CD14-positive monocyte (primary cell): ENCODE data around the gene LDLRAP1. TPM values are rescaled to one million over a fixed set of nuclear protein-coding genes. Genes with fewer than 3 reads are reported as not detected.

Experiments used
- DNase-seq, 3 donors: peaks; one replicate each; pipeline ENCODE4 v3.0.0-alpha.2; 2011 to 2022
- H2AFZ ChIP-seq: 2 replicates; pipeline ENCODE4 v1.6.0; 2012; ENCODE audit warnings: mild to moderate bottlenecking, low read depth, low read length, inconsistent platforms; ENCODE audit not compliant: insufficient read depth, poor library complexity, severe bottlenecking
- H3K27ac ChIP-seq, 2 donors: 1 replicate in 1 of 2; 2 replicates in 1 of 2; pipeline ENCODE4 v1.5.1; 2012 to 2013; ENCODE audit warnings: low read length in 2 of 2, control low read depth in 1 of 2, inconsistent platforms in 1 of 2, low read depth in 1 of 2, mild to moderate bottlenecking in 1 of 2
- H3K27me3 ChIP-seq, 2 donors: one replicate each; pipeline versions ENCODE4 v1.6.0 to v1.6.1; 2011 to 2013; ENCODE audit warnings: low read length in 2 of 2; ENCODE audit not compliant: control insufficient read depth in 2 of 2, insufficient read depth in 2 of 2
- H3K36me3 ChIP-seq, 2 donors: replicated peaks in 1 of 2; 1 replicate in 1 of 2; 2 replicates in 1 of 2; pipeline versions ENCODE4 v1.5.1 to v1.6.1; 2012 to 2013; ENCODE audit warnings: low read length in 2 of 2, control low read depth in 1 of 2, inconsistent platforms in 1 of 2, mild to moderate bottlenecking in 1 of 2; ENCODE audit not compliant: insufficient read depth in 2 of 2, control insufficient read depth in 1 of 2
- H3K4me1 ChIP-seq, 2 donors: 1 replicate in 1 of 2; 2 replicates in 1 of 2; pipeline versions ENCODE4 v1.5.1 to v1.6.1; 2012 to 2013; ENCODE audit warnings: low read length in 2 of 2, control low read depth in 1 of 2, inconsistent platforms in 1 of 2, mild to moderate bottlenecking in 1 of 2, moderate library complexity in 1 of 2; ENCODE audit not compliant: insufficient read depth in 2 of 2, control insufficient read depth in 1 of 2
- H3K4me2 ChIP-seq: replicated peaks from 2 replicates; pipeline ENCODE3; 2012; ENCODE audit warnings: low read length, moderate library complexity, mild to moderate bottlenecking; ENCODE audit not compliant: poor library complexity, severe bottlenecking; ENCODE audit errors: extremely low read depth
- H3K4me3 ChIP-seq, 3 experiments: fragments of 200-600 bp in 1 of 3; sonication (generic) in 1 of 3; replicated peaks in 1 of 3; 1 replicate in 2 of 3; 2 replicates in 1 of 3; pipeline ENCODE4 v1.5.1; 2011 to 2013; ENCODE audit warnings: low read length in 3 of 3, mild to moderate bottlenecking in 3 of 3, control low read depth in 2 of 3, low read depth in 2 of 3, inconsistent platforms in 1 of 3, moderate library complexity in 1 of 3
- H3K79me2 ChIP-seq: 2 replicates; pipeline ENCODE4 v1.6.0; 2012; ENCODE audit warnings: mild to moderate bottlenecking, control low read depth, inconsistent platforms, low read length, moderate library complexity; ENCODE audit not compliant: insufficient read depth
- H3K9ac ChIP-seq: 2 replicates; pipeline ENCODE4 v1.6.0; 2017; ENCODE audit warnings: low read length, mild to moderate bottlenecking; ENCODE audit not compliant: insufficient read depth, poor library complexity, severe bottlenecking
- H3K9me3 ChIP-seq, 2 donors: replicated peaks in 1 of 2; 1 replicate in 1 of 2; 2 replicates in 1 of 2; pipeline versions ENCODE4 v1.5.1 to v1.6.1; 2012 to 2013; ENCODE audit warnings: low read length in 2 of 2, control low read depth in 1 of 2; ENCODE audit not compliant: control insufficient read depth in 1 of 2, insufficient read depth in 1 of 2
- H4K20me1 ChIP-seq: 2 replicates; pipeline ENCODE4 v1.6.0; 2012; ENCODE audit warnings: mild to moderate bottlenecking, low read length, control low read depth, moderate library complexity; ENCODE audit not compliant: insufficient read depth
- H3K27ac Mint-ChIP-seq, 7 donors: one replicate each; pipeline ENCODE4 v1.8.0; 2020; ENCODE audit warnings: mild to moderate bottlenecking in 7 of 7, mixed read lengths in 7 of 7, moderate library complexity in 6 of 7, inconsistent platforms in 2 of 7
- H3K27me3 Mint-ChIP-seq, 3 donors: one replicate each; pipeline ENCODE4 v1.8.0; 2021 to 2022; ENCODE audit warnings: low read depth in 3 of 3, mild to moderate bottlenecking in 3 of 3, mixed read lengths in 3 of 3, moderate library complexity in 3 of 3, inconsistent platforms in 1 of 3
- H3K36me3 Mint-ChIP-seq, 2 donors: one replicate each; pipeline ENCODE4 v1.8.0; 2020; ENCODE audit warnings: mixed read lengths in 2 of 2, inconsistent platforms in 1 of 2, mild to moderate bottlenecking in 1 of 2
- H3K4me1 Mint-ChIP-seq: one replicate; pipeline ENCODE4 v1.8.0; 2020; ENCODE audit warnings: mild to moderate bottlenecking, mixed read lengths
- H3K4me3 Mint-ChIP-seq, 2 donors: one replicate each; pipeline ENCODE4 v1.8.0; 2020; ENCODE audit warnings: mild to moderate bottlenecking in 2 of 2, mixed read lengths in 2 of 2, moderate library complexity in 1 of 2
- H3K9me3 Mint-ChIP-seq, 7 donors: one replicate each; pipeline ENCODE4 v1.8.0; 2020 to 2022; ENCODE audit warnings: mixed read lengths in 7 of 7, mild to moderate bottlenecking in 6 of 7, moderate library complexity in 6 of 7, inconsistent platforms in 2 of 7
- WGBS: methylation state at CpG from one replicate; pipeline ENCODE4 v1.1.5; 2013; ENCODE audit warnings: missing lambda C conversion rate; ENCODE audit not compliant: insufficient coverage; 5-methylcytosine and 5-hydroxymethylcytosine counted together
- intact Hi-C, 2 donors: fragments of 100-400 bp; cut with micrococcal nuclease; formaldehyde crosslinking; loops; one replicate each; pipeline versions ENCODE4 v1.15.0 to v1.15.1; 2023
- polyA plus RNA-seq, 3 donors: library from polyadenylated mRNA; depleted of rRNA in 1 of 3; unstranded in 2 of 3; stranded (reverse) in 1 of 3; fragments of 300-500 nt in 2 of 3; fragments of >200 nt in 1 of 3; fragmentation: Illumina TruSeq in 2 of 3; gene quantifications; 1 replicate in 2 of 3; 2 replicates in 1 of 3; pipeline ENCODE4 v1.2.3, GENCODE V29; 2012 to 2021
- TF ChIP-seq, protein P1 (sequence below): fragments of 200-600 bp; IDR thresholded peaks from one replicate; pipeline ENCODE4 v1.8.0; 2022; ENCODE audit warnings: antibody characterized with exemption, mild to moderate bottlenecking

LDLRAP1 gene
- polyA plus RNA-seq, 3 donors = 12.8 to 18.5 (median 14.6) TPM

DNA sequence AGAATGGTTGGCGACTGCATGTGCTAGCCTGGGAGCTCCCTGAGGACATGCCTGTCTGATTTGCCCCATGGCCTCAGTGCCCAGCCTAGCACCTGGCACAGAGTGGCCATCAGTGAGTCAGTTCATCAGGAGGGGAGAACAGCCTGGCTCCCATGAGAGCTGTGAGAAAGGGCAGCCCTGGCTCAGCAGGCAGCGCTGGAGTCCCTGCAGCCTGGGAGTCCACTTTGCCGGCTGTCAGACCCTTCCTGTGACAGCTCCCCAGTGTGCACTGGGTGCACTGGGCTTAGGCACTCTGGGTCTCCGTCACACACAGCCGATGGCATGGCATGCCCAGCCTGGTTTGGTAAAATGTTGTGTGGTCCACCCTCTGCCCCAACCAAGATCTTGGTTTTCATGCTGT is 28.7 kb downstream of the LDLRAP1 start:
- H3K36me3 ChIP-seq = peaks cover 3 to 9% of the 10 kb centered on the region in 2 donors
- no peak overlapping the region for H2AFZ ChIP-seq
- 96% methylated on average over 3 of the region's 5 CpGs for WGBS
- peaks cover 0 to 12% (median 8%) of the 10 kb centered on the region in 3 donors for H3K27me3 Mint-ChIP-seq
- peaks cover 9 to 19% of the 10 kb centered on the region in 2 donors for H3K36me3 Mint-ChIP-seq
- intact Hi-C loops = no loop called here
- no peaks in the 10 kb centered on the region for H3K9me3 Mint-ChIP-seq
- peaks cover 7% of the 10 kb centered on the region for H3K4me1 Mint-ChIP-seq
- H3K79me2 ChIP-seq = no peaks in the 10 kb centered on the region
- no peaks in the 10 kb centered on the region for H3K4me1 ChIP-seq
- H3K4me3 Mint-ChIP-seq = no peak overlapping the region
- no peak overlapping the region for H3K4me3 ChIP-seq
- H3K9me3 ChIP-seq = no peaks in the 10 kb centered on the region
- no peaks in the 10 kb centered on the region for H4K20me1 ChIP-seq
- no peak overlapping the region for H3K27ac ChIP-seq
- no peak overlapping the region for H3K9ac ChIP-seq
- no peak for DNase-seq
- no peak overlapping the region for H3K4me2 ChIP-seq
- no peak overlapping the region for H3K27ac Mint-ChIP-seq
- TF ChIP-seq, protein P1, sequence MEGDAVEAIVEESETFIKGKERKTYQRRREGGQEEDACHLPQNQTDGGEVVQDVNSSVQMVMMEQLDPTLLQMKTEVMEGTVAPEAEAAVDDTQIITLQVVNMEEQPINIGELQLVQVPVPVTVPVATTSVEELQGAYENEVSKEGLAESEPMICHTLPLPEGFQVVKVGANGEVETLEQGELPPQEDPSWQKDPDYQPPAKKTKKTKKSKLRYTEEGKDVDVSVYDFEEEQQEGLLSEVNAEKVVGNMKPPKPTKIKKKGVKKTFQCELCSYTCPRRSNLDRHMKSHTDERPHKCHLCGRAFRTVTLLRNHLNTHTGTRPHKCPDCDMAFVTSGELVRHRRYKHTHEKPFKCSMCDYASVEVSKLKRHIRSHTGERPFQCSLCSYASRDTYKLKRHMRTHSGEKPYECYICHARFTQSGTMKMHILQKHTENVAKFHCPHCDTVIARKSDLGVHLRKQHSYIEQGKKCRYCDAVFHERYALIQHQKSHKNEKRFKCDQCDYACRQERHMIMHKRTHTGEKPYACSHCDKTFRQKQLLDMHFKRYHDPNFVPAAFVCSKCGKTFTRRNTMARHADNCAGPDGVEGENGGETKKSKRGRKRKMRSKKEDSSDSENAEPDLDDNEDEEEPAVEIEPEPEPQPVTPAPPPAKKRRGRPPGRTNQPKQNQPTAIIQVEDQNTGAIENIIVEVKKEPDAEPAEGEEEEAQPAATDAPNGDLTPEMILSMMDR = no peak
- no peaks in the 10 kb centered on the region for H3K27me3 ChIP-seq

DNA sequence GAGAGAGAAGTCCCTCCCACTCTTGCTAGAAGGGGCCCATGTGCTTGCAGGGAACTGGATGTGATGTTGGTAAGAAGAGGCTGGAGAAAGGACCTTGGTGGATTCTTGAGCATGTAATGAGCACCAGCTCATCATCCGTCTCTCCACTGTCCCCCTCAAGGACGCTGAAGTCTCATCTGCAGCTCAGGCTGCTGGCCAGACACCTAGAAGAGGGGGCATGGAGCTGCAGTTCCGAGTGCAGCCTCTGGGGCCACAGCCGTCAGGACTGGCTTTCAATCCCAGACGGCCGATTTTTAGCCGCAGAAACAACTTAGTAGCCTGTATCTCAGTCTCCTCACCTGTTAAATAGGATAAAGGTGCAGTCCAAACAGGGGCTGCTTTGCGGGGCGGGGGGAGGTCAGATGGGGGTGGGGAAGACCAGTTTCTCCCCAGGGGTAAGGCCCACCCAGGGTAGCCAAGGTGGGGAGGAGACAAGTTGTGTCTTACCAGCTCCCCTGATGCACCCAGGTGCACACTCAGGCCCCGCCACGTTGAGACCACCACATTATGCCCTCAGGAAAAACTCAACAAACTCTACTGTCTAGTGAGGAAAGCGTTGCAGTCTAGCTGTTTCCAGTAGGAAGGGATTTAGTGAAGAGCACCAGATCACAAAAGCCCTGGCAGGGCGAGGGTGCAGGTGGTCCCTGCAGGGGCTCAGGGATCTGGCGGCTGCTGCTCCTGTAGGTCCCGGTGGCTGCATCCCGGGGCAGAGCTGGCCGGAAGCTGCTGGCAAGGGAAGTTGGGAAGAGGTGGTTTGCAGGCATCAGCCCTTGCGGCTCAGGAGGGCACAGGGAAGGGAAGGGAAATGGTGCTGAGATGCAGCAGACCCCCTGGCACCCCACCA is 29.5 kb downstream of the LDLRAP1 start:
- peaks cover 7% of the 10 kb centered on the region for H3K4me1 Mint-ChIP-seq

More for the DNA sequence above, 29.5 kb downstream of the LDLRAP1 start:
- Histone ChIP-seq H3K79me2 (no peaks in the 10 kb centered on the region), H3K4me2 (no peak overlapping the region), H3K4me1 (no peaks in the 10 kb centered on the region), H2AFZ (no peak overlapping the region), H3K36me3 (peaks cover 0 to under 1% of the 10 kb centered on the region in 2 donors), H4K20me1 (no peaks in the 10 kb centered on the region), H3K27me3 (no peaks in the 10 kb centered on the region), H3K27ac (no peak overlapping the region), H3K9ac (no peak overlapping the region), H3K4me3 (no peak overlapping the region), H3K9me3 (no peaks in the 10 kb centered on the region)
- Mint-ChIP-seq H3K4me3 (peak overlapping the region in 1 of 2 donors; percentile 21), H3K36me3 (peaks cover 5 to 11% of the 10 kb centered on the region in 2 donors), H3K9me3 (no peaks in the 10 kb centered on the region), H3K27me3 (peaks cover 5 to 12% (median 8%) of the 10 kb centered on the region in 3 donors), H3K27ac (no peak overlapping the region)
- TF ChIP-seq, protein P1 = peak; percentile 76
- WGBS = 36% methylated on average over 6 of the region's 18 CpGs
- DNase-seq = peak; percentile 14 to 31 (median 23)
- intact Hi-C loops = no loop called here
